Thymus (tissue), 11 donors: ENCODE measurements around the gene AUTS2. TPM values are rescaled to one million over a fixed set of nuclear protein-coding genes. Genes with fewer than 3 reads are reported as not detected.

Experiments
- DNase-seq, 9 donors: peaks; one replicate each; pipeline ENCODE4 v3.0.0-alpha.2; 2013; ENCODE audit warnings: low spot score in 9 of 9, low read depth in 6 of 9, missing footprints in 1 of 9
- H3K27ac ChIP-seq, 2 donors: one replicate each; pipeline ENCODE4 v1.5.1; 2013; ENCODE audit warnings: control low read depth in 1 of 2, low read depth in 1 of 2, low read length in 1 of 2, mild to moderate bottlenecking in 1 of 2, moderate library complexity in 1 of 2
- H3K27me3 ChIP-seq, 2 donors: one replicate each; pipeline ENCODE4 v1.5.1; 2013; ENCODE audit warnings: low read length in 1 of 2; ENCODE audit not compliant: control insufficient read depth in 2 of 2, insufficient read depth in 1 of 2
- H3K36me3 ChIP-seq, 2 donors: one replicate each; pipeline ENCODE4 v1.5.1; 2013; ENCODE audit warnings: low read length in 1 of 2, mild to moderate bottlenecking in 1 of 2, moderate library complexity in 1 of 2; ENCODE audit not compliant: control insufficient read depth in 2 of 2, insufficient read depth in 2 of 2
- H3K4me1 ChIP-seq, 2 donors: one replicate each; pipeline ENCODE4 v1.5.1; 2013; ENCODE audit warnings: low read length in 2 of 2; ENCODE audit not compliant: control insufficient read depth in 2 of 2, insufficient read depth in 2 of 2
- H3K4me3 ChIP-seq, 2 donors: one replicate each; pipeline ENCODE4 v1.5.1; 2013; ENCODE audit warnings: low read length in 2 of 2, control low read depth in 1 of 2, mild to moderate bottlenecking in 1 of 2
- H3K9me3 ChIP-seq, 2 donors: one replicate each; pipeline ENCODE4 v1.5.1; 2013; ENCODE audit warnings: low read length in 1 of 2, mild to moderate bottlenecking in 1 of 2; ENCODE audit not compliant: control insufficient read depth in 2 of 2, insufficient read depth in 1 of 2
- WGBS: extraction: QIAGEN DNeasy Blood & Tissue Kit; methylation state at CpG from one replicate; pipeline ENCODE4 v1.1.7; 2013; 5-methylcytosine and 5-hydroxymethylcytosine counted together
- polyA plus RNA-seq: library from polyadenylated mRNA; stranded (reverse); fragments of 200-250 nt; gene quantifications from one replicate; pipeline ENCODE4 v1.2.3, GENCODE V29; 2013
- total RNA-seq: library from RNA; stranded (reverse); fragments of 120-200 nt; gene quantifications from one replicate; pipeline ENCODE4 v1.2.4, GENCODE V29; 2013
- donor health status: healthy.

The AUTS2 gene
- total and polyA plus RNA-seq, 2 donors: 9.2 to 17.1 TPM

GRCh38 chr7:70210200-70210935 lies 612.1 kb downstream of the AUTS2 start:
- no peaks in the 10 kb centered on the region for H3K9me3 ChIP-seq
- H3K4me1 ChIP-seq: no peaks in the 10 kb centered on the region
- H3K36me3 ChIP-seq: no peaks in the 10 kb centered on the region
- H3K4me3 ChIP-seq: no peak overlapping the region
- 90% methylated on average over 5 of the region's 5 CpGs for WGBS
- H3K27ac ChIP-seq: no peak overlapping the region
- no peak for DNase-seq
- H3K27me3 ChIP-seq: no peaks in the 10 kb centered on the region

DNA sequence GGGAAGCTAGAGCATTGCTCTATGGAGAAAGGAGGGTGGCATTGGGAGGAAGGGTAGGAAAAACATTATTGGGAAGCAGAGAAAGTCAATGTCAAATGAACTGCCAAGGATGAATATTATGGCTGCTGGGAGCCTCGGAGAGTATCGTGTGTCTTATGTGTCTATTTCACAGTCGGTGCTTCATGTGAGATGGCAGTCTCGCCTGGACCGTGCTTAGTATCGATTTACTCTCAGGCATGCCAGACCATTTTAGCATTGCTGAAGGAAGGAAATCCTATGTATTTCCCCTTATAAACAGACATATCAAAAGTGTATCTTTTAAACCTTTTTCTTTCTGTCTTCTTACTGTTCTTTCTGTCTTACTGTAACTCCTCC lies 612.6 kb downstream of the AUTS2 start:
- Histone ChIP-seq H3K27ac (no peak overlapping the region), H3K4me3 (no peak overlapping the region), H3K4me1 (no peaks in the 10 kb centered on the region), H3K27me3 (no peaks in the 10 kb centered on the region), H3K36me3 (no peaks in the 10 kb centered on the region), H3K9me3 (no peaks in the 10 kb centered on the region)
- 97% methylated on average over 6 of the region's 6 CpGs for WGBS
- no peak for DNase-seq

DNA sequence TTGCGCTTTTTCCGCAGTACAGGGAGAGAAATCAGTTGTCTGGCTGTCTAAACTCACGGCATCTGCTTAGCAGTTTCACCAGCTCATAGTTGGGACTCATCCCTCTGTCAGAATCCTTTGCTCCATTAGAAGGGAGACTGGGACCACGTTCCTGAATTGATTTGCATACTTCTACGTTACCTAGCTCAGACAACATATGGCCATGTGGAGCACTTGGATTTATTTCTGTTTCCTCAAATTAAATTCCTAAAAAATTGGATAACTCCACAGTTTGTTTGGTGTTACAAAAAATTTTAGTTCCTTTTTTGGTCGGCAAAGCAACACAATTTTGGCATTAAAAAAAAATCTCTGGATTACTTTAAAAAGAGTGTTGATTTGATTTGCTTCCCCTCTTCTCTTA lies 614.0 kb downstream of the AUTS2 start:
- 97% methylated on average over 6 of the region's 6 CpGs for WGBS
- Histone ChIP-seq H3K9me3 (no peaks in the 10 kb centered on the region), H3K27me3 (no peaks in the 10 kb centered on the region), H3K4me1 (no peaks in the 10 kb centered on the region), H3K4me3 (no peak overlapping the region), H3K27ac (no peak overlapping the region), H3K36me3 (no peaks in the 10 kb centered on the region)
- no peak for DNase-seq

DNA sequence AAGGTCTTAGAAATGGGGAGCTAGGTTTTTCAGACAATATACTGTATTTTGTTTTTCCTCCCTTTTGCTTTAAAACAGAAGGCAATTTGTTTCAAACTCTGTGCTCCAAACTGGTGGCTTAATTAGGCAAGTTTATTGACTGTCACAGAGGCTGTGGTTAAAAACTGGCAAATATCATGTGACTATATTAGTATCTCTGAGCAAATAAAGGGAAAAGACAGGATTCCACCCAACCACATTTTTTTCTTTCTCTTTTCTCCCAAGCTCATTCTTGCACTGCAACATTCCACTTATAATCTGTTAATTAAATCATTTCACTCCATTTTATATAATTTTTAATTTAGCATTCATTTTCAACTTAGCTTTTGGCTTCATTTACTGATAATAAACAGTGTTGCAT lies 615.8 kb downstream of the AUTS2 start:
- no peak for DNase-seq
- Histone ChIP-seq H3K27me3 (no peaks in the 10 kb centered on the region), H3K27ac (no peak overlapping the region), H3K4me3 (no peak overlapping the region), H3K36me3 (no peaks in the 10 kb centered on the region), H3K4me1 (no peaks in the 10 kb centered on the region), H3K9me3 (no peaks in the 10 kb centered on the region)

DNA sequence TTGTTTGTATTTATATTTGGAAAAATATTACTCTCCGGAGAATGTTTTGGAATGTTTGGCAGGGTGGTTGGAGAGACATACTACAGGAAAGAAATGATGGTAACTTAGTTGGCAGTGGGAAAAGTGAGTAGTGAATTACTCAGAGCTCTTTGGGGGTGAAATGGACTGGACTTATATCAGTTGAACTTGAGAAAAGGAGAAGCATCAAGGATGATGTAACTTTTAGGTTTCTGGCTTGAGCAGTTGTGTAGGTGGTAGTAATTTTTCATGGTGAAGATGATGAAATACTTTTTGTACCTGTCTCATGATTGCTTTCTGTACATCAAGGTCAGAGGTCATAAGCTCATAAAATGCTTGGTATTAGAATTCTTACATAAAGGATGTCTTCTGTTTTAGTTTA lies 617.2 kb downstream of the AUTS2 start:
- H3K9me3 ChIP-seq: no peaks in the 10 kb centered on the region
- no peak overlapping the region for H3K4me3 ChIP-seq
- H3K36me3 ChIP-seq: no peaks in the 10 kb centered on the region
- no peaks in the 10 kb centered on the region for H3K4me1 ChIP-seq
- WGBS: 99% methylated on average over 1 of the region's 1 CpG
- no peaks in the 10 kb centered on the region for H3K27me3 ChIP-seq
- DNase-seq: no peak
- no peak overlapping the region for H3K27ac ChIP-seq

DNA sequence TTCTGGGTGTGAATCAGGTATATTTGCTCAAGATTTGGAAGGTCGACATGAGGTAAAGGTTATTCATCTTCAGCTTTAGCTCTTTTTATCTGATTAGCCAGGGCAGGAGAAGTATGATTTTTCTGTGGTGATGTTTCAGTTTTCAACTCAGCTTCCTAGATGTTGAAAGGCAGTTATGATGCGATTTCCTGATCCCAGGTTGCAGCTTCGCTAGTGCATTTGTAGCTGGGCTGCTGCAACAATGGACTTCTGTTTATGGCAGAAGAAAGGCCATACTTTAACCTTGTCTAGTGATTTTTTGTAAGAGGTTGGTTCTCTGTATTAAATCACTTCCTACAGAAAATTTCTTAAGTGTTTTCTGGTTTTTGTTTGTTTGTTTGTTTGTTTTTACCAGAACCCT lies 619.3 kb downstream of the AUTS2 start:
- Histone ChIP-seq H3K36me3 (no peaks in the 10 kb centered on the region), H3K27me3 (no peaks in the 10 kb centered on the region), H3K4me3 (no peak overlapping the region), H3K4me1 (no peaks in the 10 kb centered on the region), H3K9me3 (no peaks in the 10 kb centered on the region), H3K27ac (no peak overlapping the region)
- no peak for DNase-seq
- WGBS: 92% methylated on average over 3 of the region's 3 CpGs

GRCh38 chr7:70218006-70218405 lies 619.7 kb downstream of the AUTS2 start:
- no peaks in the 10 kb centered on the region for H3K36me3 ChIP-seq
- 92% methylated on average over 3 of the region's 3 CpGs for WGBS
- H3K4me1 ChIP-seq: no peaks in the 10 kb centered on the region
- no peak for DNase-seq
- no peaks in the 10 kb centered on the region for H3K27me3 ChIP-seq
- H3K27ac ChIP-seq: no peak overlapping the region
- no peak overlapping the region for H3K4me3 ChIP-seq
- H3K9me3 ChIP-seq: no peaks in the 10 kb centered on the region

DNA sequence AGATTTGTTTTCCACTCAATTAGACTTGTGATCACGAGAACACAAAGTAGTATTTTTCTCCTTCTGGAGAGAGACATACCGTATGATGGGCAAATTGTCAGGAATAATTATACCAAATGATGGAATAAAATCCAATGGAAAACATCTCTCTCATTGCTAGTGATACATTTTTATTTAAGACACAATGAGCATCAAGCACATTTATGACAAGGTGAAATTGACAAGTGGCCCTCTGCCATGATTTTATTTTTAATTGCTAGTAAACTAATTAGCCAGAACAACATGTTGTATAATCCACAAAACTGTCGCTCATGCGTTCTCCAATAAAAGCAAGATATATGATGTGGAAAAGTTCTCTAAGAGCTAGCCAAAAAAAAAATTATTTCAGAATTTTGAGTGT lies 620.8 kb downstream of the AUTS2 start:
- Histone ChIP-seq H3K36me3 (no peaks in the 10 kb centered on the region), H3K9me3 (no peaks in the 10 kb centered on the region), H3K27ac (no peak overlapping the region), H3K4me1 (no peaks in the 10 kb centered on the region), H3K27me3 (no peaks in the 10 kb centered on the region), H3K4me3 (no peak overlapping the region)
- DNase-seq: no peak
- WGBS: 97% methylated on average over 4 of the region's 4 CpGs

- Histone ChIP-seq H3K9me3 (peaks cover 0 to 5% of the 10 kb centered on the region in 2 donors), H3K36me3 (no peaks in the 10 kb centered on the region), H3K4me3 (no peak overlapping the region), H3K27me3 (no peaks in the 10 kb centered on the region), H3K4me1 (no peaks in the 10 kb centered on the region), H3K27ac (no peak overlapping the region)
- no peak for DNase-seq
These were observed 631.0 kb downstream of the AUTS2 start for GRCh38 chr7:70229242-70229641.

GRCh38 chr7:70230761-70231160 lies 632.5 kb downstream of the AUTS2 start:
- no peaks in the 10 kb centered on the region for H3K27me3 ChIP-seq
- no peaks in the 10 kb centered on the region for H3K36me3 ChIP-seq
- DNase-seq: no peak
- no peak overlapping the region for H3K4me3 ChIP-seq
- peaks cover 0 to 5% of the 10 kb centered on the region in 2 donors for H3K9me3 ChIP-seq
- 98% methylated on average over 3 of the region's 3 CpGs for WGBS
- no peak overlapping the region for H3K27ac ChIP-seq
- H3K4me1 ChIP-seq: no peaks in the 10 kb centered on the region
